OCI-LY7 (cell line): Measurements from ENCODE around the gene TRIM5.

ENCODE experiments used
- CTCF ChIP-seq: fragments of 200-600 bp; sonication (generic); conservative IDR thresholded peaks from 2 replicates; pipeline ENCODE4 v1.5.1; 2014; ENCODE audit warnings: mild to moderate bottlenecking, antibody characterized with exemption, low read length, moderate library complexity, mixed read lengths
- EZH2phosphoT487 ChIP-seq: fragments of 200-600 bp; sonication (generic); IDR thresholded peaks from 2 replicates; pipeline ENCODE4 v1.6.1; 2018; ENCODE audit warnings: low read depth, borderline replicate concordance, mild to moderate bottlenecking, mixed run types, antibody characterized with exemption, low read length, moderate library complexity, mixed read lengths

- TF ChIP-seq CTCF, result no peak
- no peak for TF ChIP-seq EZH2phosphoT487
These were observed 42.8 kb upstream of the TRIM5 start for GRCh38 chr11:5727691-5728090.
